HL-60 (cell line): ENCODE data around the gene ALPI.

ENCODE experiments used
- DNase-seq, 2 experiments: peaks; one replicate each; pipeline ENCODE4 v3.0.0-alpha.2; 2010 to 2020; ENCODE audit warnings: low read depth in 1 of 2, low spot score in 1 of 2
- H3K27ac ChIP-seq: fragments of 250-450 bp; sonication (Bioruptor Pico); replicated peaks from 2 replicates; pipeline ENCODE4 v1.5.1; 2020; ENCODE audit warnings: mild to moderate bottlenecking, moderate library complexity
- H3K27me3 ChIP-seq: fragments of 250-450 bp; sonication (Bioruptor Pico); 2 replicates; pipeline ENCODE4 v1.5.1; 2021; ENCODE audit warnings: mild to moderate bottlenecking, moderate library complexity; ENCODE audit not compliant: insufficient read depth, poor library complexity, severe bottlenecking
- H3K4me3 ChIP-seq: replicated peaks from 2 replicates; pipeline ENCODE4 v1.5.1; 2011; ENCODE audit warnings: mild to moderate bottlenecking, control low read depth, low read length; ENCODE audit not compliant: insufficient read depth
- GABPA ChIP-seq: IDR thresholded peaks from 2 replicates; pipeline ENCODE4 v1.6.1; 2012; ENCODE audit warnings: low read depth
- POLR2AphosphoS5 ChIP-seq: IDR thresholded peaks from 2 replicates; pipeline ENCODE4 v1.6.1; 2012; ENCODE audit warnings: low read depth
- SPI1 ChIP-seq: IDR thresholded peaks from 2 replicates; pipeline ENCODE4 v1.6.1; 2012; ENCODE audit warnings: low read depth, mild to moderate bottlenecking, borderline replicate concordance
- TF ChIP-seq, protein P1 (sequence below): IDR thresholded peaks from 2 replicates; pipeline ENCODE4 v1.6.1; 2012; ENCODE audit warnings: low read depth; ENCODE audit not compliant: insufficient replicate concordance
- TF ChIP-seq, protein P2 (sequence below): IDR thresholded peaks from one replicate; pipeline ENCODE4 v1.5.1; 2011; ENCODE audit warnings: low read length, control low read depth, inconsistent platforms; ENCODE audit not compliant: insufficient read depth

Gene ALPI

GRCh38 chr2:232457121-232458011 is 1.4 kb downstream of the ALPI start:
- H3K27ac ChIP-seq: no peak overlapping the region
- TF ChIP-seq, protein P1, sequence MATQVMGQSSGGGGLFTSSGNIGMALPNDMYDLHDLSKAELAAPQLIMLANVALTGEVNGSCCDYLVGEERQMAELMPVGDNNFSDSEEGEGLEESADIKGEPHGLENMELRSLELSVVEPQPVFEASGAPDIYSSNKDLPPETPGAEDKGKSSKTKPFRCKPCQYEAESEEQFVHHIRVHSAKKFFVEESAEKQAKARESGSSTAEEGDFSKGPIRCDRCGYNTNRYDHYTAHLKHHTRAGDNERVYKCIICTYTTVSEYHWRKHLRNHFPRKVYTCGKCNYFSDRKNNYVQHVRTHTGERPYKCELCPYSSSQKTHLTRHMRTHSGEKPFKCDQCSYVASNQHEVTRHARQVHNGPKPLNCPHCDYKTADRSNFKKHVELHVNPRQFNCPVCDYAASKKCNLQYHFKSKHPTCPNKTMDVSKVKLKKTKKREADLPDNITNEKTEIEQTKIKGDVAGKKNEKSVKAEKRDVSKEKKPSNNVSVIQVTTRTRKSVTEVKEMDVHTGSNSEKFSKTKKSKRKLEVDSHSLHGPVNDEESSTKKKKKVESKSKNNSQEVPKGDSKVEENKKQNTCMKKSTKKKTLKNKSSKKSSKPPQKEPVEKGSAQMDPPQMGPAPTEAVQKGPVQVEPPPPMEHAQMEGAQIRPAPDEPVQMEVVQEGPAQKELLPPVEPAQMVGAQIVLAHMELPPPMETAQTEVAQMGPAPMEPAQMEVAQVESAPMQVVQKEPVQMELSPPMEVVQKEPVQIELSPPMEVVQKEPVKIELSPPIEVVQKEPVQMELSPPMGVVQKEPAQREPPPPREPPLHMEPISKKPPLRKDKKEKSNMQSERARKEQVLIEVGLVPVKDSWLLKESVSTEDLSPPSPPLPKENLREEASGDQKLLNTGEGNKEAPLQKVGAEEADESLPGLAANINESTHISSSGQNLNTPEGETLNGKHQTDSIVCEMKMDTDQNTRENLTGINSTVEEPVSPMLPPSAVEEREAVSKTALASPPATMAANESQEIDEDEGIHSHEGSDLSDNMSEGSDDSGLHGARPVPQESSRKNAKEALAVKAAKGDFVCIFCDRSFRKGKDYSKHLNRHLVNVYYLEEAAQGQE: no peak
- TF ChIP-seq GABPA (no peak), POLR2AphosphoS5 (no peak), SPI1 (no peak)
- TF ChIP-seq, protein P2, sequence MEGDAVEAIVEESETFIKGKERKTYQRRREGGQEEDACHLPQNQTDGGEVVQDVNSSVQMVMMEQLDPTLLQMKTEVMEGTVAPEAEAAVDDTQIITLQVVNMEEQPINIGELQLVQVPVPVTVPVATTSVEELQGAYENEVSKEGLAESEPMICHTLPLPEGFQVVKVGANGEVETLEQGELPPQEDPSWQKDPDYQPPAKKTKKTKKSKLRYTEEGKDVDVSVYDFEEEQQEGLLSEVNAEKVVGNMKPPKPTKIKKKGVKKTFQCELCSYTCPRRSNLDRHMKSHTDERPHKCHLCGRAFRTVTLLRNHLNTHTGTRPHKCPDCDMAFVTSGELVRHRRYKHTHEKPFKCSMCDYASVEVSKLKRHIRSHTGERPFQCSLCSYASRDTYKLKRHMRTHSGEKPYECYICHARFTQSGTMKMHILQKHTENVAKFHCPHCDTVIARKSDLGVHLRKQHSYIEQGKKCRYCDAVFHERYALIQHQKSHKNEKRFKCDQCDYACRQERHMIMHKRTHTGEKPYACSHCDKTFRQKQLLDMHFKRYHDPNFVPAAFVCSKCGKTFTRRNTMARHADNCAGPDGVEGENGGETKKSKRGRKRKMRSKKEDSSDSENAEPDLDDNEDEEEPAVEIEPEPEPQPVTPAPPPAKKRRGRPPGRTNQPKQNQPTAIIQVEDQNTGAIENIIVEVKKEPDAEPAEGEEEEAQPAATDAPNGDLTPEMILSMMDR: no peak
- H3K27me3 ChIP-seq: peaks cover 2% of the 10 kb centered on the region
- DNase-seq: no peak
- H3K4me3 ChIP-seq: no peak overlapping the region

- DNase-seq: no peak
- TF ChIP-seq, protein P2: no peak
- TF ChIP-seq, protein P1: no peak
- TF ChIP-seq GABPA: no peak
- TF ChIP-seq SPI1: no peak
- no peak for TF ChIP-seq POLR2AphosphoS5
- H3K4me3 ChIP-seq: no peak overlapping the region
- H3K27ac ChIP-seq: no peak overlapping the region
- peaks cover 2% of the 10 kb centered on the region for H3K27me3 ChIP-seq
These were observed 2.2 kb downstream of the ALPI start for GRCh38 chr2:232458051-232458660.

- no peak for TF ChIP-seq SPI1
- TF ChIP-seq, protein P2: no peak
- TF ChIP-seq, protein P1: no peak
- TF ChIP-seq GABPA: no peak
- TF ChIP-seq POLR2AphosphoS5: no peak
- no peak for DNase-seq
- Histone ChIP-seq H3K27me3 (peaks cover 2% of the 10 kb centered on the region), H3K27ac (no peak overlapping the region), H3K4me3 (no peak overlapping the region)
These were observed 2.9 kb downstream of the ALPI start for GRCh38 chr2:232458661-232459418.
